Astrocyte of the spinal cord (primary cell): ENCODE data around the gene PNLDC1.

Experiments
- DNase-seq: peaks from one replicate; pipeline ENCODE4 v3.0.0; 2011; ENCODE audit warnings: low read depth, low spot score
- H3K4me3 ChIP-seq: 2 replicates; pipeline ENCODE4 v1.5.1; 2011; ENCODE audit warnings: low read depth, mild to moderate bottlenecking, low read length, moderate library complexity
- in situ Hi-C: cut with HindIII; loops from 2 replicates; pipeline ENCODE4 v1.10.0; 2017; ENCODE audit warnings: low sequenced_read_pairs
- TF ChIP-seq, protein P1 (sequence below): IDR thresholded peaks from 2 replicates; pipeline ENCODE4 v1.5.1; 2012; ENCODE audit warnings: low read depth, mild to moderate bottlenecking, low read length, inconsistent platforms

Gene PNLDC1

GRCh38 chr6:159758031-159759001, 41.8 kb upstream of the PNLDC1 start:
- TF ChIP-seq, protein P1, sequence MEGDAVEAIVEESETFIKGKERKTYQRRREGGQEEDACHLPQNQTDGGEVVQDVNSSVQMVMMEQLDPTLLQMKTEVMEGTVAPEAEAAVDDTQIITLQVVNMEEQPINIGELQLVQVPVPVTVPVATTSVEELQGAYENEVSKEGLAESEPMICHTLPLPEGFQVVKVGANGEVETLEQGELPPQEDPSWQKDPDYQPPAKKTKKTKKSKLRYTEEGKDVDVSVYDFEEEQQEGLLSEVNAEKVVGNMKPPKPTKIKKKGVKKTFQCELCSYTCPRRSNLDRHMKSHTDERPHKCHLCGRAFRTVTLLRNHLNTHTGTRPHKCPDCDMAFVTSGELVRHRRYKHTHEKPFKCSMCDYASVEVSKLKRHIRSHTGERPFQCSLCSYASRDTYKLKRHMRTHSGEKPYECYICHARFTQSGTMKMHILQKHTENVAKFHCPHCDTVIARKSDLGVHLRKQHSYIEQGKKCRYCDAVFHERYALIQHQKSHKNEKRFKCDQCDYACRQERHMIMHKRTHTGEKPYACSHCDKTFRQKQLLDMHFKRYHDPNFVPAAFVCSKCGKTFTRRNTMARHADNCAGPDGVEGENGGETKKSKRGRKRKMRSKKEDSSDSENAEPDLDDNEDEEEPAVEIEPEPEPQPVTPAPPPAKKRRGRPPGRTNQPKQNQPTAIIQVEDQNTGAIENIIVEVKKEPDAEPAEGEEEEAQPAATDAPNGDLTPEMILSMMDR = peak; percentile 26
- in situ Hi-C loops = no loop called here
- no peak overlapping the region for H3K4me3 ChIP-seq
- peak; percentile 51 for DNase-seq

GRCh38 chr6:159759645-159760044, 40.4 kb upstream of the PNLDC1 start:
- no peak overlapping the region for H3K4me3 ChIP-seq
- no peak for DNase-seq
- TF ChIP-seq, protein P1 = no peak
- in situ Hi-C loops = no loop called here

DNA sequence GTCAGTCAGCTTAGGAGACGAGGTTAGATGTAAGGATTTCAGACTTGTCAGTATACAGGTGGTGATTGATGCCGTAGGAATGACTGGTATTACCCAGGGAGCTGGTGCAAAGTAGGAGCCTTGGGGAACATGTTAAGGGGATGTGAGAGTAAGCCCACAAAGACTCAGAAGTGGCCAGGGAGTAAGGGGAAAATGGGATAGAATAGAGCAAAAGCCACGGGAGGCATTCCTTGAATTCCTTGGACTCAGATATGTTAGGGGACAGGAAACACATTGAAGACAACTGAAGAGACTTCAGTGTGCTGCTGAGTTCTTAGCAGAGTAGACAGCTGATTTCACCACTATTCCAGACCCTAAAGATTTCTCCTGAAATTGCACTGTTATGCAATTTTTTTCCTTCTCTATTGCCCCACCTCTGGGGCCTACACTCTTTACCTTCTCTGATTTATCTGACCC, 39.4 kb upstream of the PNLDC1 start:
- peak; percentile 50 for DNase-seq
- TF ChIP-seq, protein P1 = no peak
- in situ Hi-C loops = no loop called here
- no peak overlapping the region for H3K4me3 ChIP-seq

DNA sequence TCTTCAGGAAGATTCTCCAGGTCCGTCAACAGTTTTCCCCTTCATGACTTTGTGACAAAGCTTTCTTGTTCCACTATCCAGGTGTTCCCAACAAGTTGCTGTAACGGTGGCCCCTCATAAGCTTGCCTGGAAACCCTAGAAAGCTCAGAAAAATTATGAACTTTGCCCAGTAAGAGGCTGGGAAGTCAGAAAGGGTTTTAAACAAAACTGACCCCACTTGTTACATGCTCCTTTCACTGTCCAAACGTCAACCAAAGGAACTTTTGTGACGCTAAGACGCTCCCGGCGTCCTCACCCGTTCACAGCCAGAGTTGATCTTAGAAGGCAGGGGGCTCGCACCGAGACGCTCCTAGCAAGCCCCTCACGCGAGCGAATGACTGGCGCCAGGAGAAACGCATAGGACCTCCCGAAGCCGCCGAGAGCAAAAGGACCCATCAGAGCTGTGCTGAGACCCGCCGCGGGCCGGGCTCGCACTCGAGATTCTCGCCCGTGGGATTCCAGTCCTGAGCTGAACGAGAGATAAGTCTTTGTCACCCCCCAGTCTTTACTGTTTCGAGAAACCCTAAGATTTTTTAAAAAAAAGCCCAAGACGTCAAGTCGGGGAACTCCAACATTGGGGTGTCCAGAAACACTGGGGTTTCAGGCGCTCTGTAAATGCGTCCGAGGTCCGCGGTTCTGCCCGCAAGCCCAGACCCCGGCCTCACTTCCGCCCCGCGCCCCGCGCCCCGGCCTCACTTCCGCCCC, 38.8 kb upstream of the PNLDC1 start:
- peak; percentile 13 for DNase-seq
- TF ChIP-seq, protein P1 = no peak
- in situ Hi-C loops = no loop called here
- peak overlapping the region; percentile 48 for H3K4me3 ChIP-seq

DNA sequence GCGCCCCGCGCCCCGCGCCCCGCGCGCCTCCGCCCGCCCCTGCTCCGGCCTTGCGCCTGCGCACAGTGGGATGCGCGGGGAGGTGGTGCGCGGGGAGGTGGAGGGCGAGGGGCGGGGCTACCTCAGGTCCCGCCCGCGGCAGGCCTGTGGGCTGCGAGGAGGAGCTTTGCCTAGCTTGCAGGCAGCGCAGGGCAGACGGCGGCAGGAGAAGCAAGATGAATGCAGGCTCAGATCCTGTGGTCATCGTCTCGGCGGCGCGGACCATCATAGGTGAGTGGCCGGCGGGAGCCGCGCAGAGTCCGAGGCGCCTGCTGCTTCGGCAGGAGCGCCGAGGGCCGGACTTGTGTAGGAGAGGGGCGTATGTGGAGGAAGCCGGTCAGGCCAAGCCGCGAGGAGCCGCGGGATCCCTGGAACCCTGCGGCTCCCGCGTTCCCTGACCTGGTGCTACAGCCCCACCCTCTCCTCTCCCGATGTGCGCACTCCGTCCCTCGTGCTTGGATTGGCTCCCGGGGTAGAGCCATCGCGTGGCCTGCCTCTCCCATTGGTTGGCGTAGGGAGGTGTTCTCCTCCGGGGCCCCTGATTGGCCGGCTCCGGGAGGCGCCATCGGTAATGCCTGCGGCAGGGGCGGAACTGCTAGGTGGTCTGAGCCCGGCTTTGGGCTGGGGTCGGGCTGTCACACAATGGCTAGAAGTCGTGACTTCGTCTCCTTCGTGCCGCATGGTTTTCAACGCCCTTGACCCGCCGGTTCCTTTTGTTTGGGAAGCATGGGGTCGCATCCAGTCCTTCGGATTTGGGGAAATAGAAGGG, 38.0 kb upstream of the PNLDC1 start, which contains the start of gene ACAT2:
TSS of gene ACAT2 (plus strand) at position 173 of the 808 bp plus-strand sequence. CDS start at position 216, 43 bp downstream.
- DNase-seq = peak; percentile 95
- in situ Hi-C loops = no loop called here
- TF ChIP-seq, protein P1 = no peak
- H3K4me3 ChIP-seq = peak within 1 kb of the TSS; percentile 88
